Epidermal melanocyte (primary cell): Measurements from ENCODE around the gene CMTM4.
"Not testable (repeated sequence)": the region's sequence is repeated elsewhere in the genome, so short reads cannot be mapped to it uniquely, and the experiment has no call there.

Experiments
- DNase-seq: peaks from one replicate; pipeline ENCODE4 v3.0.0; 2011; ENCODE audit warnings: low spot score; ENCODE audit not compliant: insufficient read length

Gene CMTM4

DNA sequence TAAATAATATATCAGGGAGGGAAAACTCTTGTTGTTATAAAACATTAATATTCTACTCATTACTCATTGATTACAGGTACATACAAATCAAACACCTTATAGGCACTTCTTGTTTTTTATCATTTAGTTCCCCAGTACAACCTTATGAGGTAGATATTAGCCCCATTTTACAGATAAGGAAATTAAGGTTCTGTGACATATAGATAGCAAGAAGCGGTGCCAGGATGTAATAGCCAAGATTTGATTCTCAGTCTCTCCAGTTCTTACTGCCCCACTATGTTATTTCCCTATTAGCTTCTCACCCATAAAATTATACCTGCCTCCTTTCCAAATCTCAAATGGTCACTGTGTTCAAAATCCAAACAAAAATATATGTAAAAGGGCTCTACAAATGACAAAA lies 55.2 kb downstream of the CMTM4 start:
- no peak for DNase-seq

DNA sequence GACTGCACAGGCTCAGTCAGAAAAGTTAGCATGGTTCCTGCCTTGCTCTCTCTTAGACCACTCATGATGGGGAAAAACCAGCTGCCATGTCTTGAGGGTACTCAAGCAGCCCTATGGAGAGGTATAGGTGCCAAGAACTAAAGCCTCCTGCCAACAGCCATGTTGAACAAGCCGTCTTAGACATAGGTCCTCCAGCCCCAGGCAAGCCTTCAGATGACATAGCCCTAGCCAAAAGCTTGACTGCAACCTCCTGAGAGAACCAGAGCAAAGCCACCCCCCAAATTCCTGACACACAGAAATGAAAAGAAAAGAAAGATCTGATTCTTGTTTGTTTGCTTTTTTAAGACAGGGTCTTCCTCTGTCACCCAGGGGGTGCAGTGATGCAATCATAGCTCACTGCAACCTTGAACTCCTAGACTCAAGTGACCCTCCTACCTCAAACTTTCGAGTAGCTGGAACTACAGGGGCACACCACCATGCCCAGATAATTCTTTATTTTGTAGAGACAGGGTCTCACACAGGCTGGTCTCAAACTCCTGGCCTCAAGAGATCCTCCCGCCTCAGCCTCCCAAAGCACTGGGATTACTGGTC lies 55.7 kb downstream of the CMTM4 start:
- no peak for DNase-seq

DNA sequence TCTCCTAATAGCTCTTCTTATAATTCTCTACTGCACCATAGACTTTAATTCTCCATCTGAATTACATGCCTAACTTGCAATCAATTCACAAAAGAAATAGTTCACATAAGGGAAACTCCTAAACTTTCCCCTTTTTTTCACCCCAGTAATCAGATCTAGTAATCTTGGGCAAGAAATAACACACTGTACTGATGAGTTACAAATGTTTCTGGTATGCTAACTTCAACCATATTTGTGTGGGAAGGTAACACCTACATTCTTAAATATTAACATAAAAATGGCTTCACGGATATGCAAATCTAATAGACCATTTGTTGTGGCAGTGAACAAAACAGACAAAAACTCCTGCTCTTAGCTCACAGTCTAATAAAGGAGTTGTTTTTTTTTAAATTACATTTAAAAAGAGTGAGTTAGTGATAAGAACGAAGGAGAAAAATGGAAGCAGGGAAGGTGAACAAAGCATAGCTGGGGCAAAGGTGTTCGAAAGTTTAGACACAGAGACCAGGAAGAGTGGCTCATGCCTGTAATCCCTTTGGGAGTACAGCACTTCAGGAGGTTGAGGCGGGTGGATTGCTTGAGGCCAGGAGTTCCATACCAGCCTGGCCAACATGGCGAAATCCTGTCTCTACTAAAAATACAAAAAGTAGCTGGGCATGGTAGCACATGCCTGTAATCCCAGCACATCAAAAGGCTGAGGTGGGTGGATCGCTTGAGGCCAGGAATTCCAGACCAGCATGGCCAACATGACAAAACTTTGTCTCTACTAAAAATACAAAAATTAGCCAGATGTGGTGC lies 57.3 kb downstream of the CMTM4 start:
- no peak for DNase-seq

- DNase-seq, result no peak
Measured at GRCh38 chr16:66637806-66638205, 58.7 kb downstream of the CMTM4 start.

DNA sequence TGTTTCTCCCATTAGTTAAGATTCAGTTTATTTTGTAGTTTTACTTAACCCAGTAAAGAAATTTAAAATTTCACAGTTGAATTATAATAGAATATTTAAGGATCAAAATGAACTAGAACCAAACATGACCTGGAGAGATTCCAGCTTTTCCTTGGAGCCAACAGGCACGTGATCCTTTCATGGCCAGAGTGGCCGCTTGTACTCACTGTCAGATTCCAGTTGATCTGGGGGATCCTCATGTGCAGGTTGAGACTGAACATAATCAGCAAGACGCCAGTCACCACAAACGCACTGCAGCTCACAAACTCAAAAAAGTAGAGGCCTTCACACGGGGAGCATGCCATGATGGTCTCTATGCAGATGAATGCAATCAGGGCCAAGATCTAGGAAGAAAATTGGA lies 60.3 kb downstream of the CMTM4 start:
- no peak for DNase-seq

DNA sequence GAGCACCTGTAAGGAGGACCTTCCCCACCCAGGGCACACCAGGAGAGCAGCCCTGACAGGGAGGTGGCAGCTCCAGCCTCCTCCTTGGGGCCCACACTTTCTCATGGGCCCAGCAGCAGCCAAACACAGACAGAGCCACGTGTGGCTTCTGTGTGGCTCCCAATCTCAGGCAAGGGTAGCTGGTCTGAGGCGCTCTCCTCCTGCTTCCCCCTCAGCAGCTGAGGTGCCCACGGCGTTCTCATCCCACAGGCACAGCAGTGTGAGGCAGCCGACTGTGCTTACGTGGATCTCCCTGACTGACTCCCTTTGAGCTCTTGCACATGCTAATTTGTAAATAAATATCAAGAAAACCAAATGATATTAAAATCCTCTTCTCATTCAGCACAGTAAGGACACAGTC lies 61.1 kb downstream of the CMTM4 start:
- no peak for DNase-seq

- DNase-seq, result no peak
Measured at GRCh38 chr16:66634527-66635196, 61.9 kb downstream of the CMTM4 start.

- DNase-seq, result not testable (repeated sequence)
Measured at GRCh38 chr16:66631558-66631957, 65.0 kb downstream of the CMTM4 start.

GRCh38 chr16:66630561-66631260 lies 65.8 kb downstream of the CMTM4 start:
- DNase-seq, result not testable (repeated sequence)

GRCh38 chr16:66629856-66630255 lies 66.7 kb downstream of the CMTM4 start:
- no peak for DNase-seq

GRCh38 chr16:66627611-66628378 lies 68.7 kb downstream of the CMTM4 start:
- not testable (repeated sequence) for DNase-seq

- DNase-seq, result no peak
Measured at GRCh38 chr16:66623755-66624154, 72.8 kb downstream of the CMTM4 start.

DNA sequence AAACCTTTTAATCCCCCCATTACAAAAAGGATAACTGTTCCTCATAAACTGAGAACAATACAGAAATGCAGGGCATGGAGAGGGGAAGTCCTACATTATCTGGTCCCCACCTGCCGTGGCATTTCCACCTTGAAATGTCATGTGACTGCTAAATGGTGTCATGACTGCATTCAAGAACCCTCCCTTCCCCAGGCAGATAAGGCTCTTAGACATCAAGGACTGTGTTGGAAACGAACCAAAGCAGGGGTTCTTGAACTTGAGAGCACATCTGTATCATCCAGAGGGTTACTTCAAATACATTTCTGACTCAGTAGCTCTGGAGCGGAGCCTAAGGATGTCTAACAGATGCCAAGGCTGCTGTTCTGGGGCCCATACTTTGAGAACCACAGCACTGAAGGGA lies 73.7 kb downstream of the CMTM4 start:
- DNase-seq, result no peak

- no peak for DNase-seq
Measured at GRCh38 chr16:66621973-66622372, 74.6 kb downstream of the CMTM4 start.

- DNase-seq, result no peak
Measured at GRCh38 chr16:66620429-66620795, 76.1 kb downstream of the CMTM4 start.

DNA sequence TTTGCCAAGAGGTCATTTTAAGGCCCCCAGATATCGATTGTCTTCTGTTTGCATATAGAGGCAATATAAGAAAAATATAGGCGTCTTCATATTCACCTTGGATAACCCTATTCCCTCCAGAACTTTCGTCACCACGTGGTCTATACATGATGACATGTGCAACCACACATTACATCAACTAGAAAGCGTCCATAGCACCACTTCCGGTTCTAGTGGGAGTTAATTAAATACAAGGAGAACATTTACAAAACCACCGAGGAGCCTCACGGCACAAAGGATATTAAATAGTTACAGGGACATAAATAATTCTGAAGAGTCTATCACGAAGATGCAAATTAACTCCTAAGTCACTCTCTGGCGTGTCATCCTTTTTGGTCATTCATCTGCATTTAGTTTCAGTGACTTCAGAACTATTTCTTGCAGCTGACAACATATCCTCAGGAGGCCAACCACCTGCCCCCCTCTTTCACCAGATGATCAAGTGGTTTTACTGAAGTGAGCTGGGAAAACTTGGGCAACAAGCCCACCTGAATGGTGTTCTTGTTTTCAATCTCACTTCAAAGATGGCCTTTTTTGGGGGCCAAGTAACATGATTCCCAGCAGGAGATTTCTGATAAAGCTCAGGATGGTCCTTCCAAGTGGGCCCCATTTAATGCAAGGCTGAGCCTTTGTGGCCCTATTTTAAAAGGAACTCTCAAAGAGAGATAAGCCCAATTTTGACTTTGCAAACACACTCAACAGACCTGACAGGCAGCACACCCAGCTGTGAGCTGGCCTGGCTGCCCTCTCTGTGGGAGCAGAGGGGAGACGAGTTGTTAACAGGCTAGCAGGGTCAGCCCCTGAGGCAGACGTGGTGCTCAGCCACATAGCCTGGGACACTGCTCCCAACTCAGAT lies 76.8 kb downstream of the CMTM4 start:
- DNase-seq, result peak; percentile 33

GRCh38 chr16:66618588-66619375 lies 77.8 kb downstream of the CMTM4 start:
- peak; percentile 40 for DNase-seq

- DNase-seq, result no peak
Measured at GRCh38 chr16:66617728-66618127, 78.8 kb downstream of the CMTM4 start.

DNA sequence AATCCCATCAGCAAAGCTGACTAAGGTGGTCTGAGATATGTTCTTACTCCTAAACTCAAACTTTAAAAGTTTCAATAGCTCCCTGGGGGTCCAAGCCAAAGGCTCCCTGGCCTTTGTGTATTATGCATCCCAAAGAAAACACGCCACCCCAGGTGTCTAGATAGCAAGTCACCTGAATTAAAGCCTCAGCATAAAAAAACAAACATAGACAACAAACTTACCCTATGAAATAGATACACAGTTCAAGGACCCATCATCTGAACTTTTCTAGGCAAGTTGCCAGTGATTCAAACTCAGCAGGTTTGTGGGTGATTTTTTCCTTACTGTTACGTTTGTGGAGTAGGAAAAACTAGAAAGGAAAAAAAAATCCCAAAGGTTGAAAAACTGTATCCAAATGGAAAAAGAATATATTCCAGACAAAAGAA lies 79.5 kb downstream of the CMTM4 start:
- no peak for DNase-seq
